NCI-H1930 (cell line): Measurements from ENCODE around the gene CARTPT.

Experiments used
- DNase-seq, 2 experiments: peaks; one replicate each; lab custom pipeline; 2025; lab: John Stamatoyannopoulos, UW

The CARTPT gene

GRCh38 chr5:71737931-71738539, 19.0 kb downstream of the CARTPT start:
- no peak for DNase-seq

GRCh38 chr5:71738662-71739361, 19.7 kb downstream of the CARTPT start:
- DNase-seq = no peak

GRCh38 chr5:71740015-71740753, 21.1 kb downstream of the CARTPT start:
- no peak for DNase-seq

GRCh38 chr5:71743155-71743554, 24.1 kb downstream of the CARTPT start:
- no peak for DNase-seq

GRCh38 chr5:71744009-71744790, 25.1 kb downstream of the CARTPT start:
- DNase-seq = no peak

- no peak for DNase-seq
Observed at GRCh38 chr5:71747182-71747581, 28.1 kb downstream of the CARTPT start.

- DNase-seq = no peak
Observed at GRCh38 chr5:71748360-71748759, 29.3 kb downstream of the CARTPT start.

- no peak for DNase-seq
Observed at GRCh38 chr5:71751422-71751821, 32.3 kb downstream of the CARTPT start.

GRCh38 chr5:71752441-71753190, 33.5 kb downstream of the CARTPT start:
- no peak for DNase-seq

- peak; percentile 21 to 50 for DNase-seq
Observed at GRCh38 chr5:71757590-71758543, 38.8 kb downstream of the CARTPT start.

GRCh38 chr5:71762826-71763225, 43.8 kb downstream of the CARTPT start:
- no peak for DNase-seq

- no peak for DNase-seq
Observed at GRCh38 chr5:71767661-71768060, 48.6 kb downstream of the CARTPT start.

- no peak for DNase-seq
Observed at GRCh38 chr5:71769287-71769686, 50.2 kb downstream of the CARTPT start.

GRCh38 chr5:71770381-71770780, 51.3 kb downstream of the CARTPT start:
- DNase-seq = no peak
